Stimulated activated naive CD8-positive, alpha-beta T cell treated with anti-CD3 and anti-CD28 coated beads, Interleukin-15, amount 100 ng/mL, for 72 hours (primary cell): Measurements from ENCODE around the gene GPS2.

Source experiments
- ATAC-seq: fragments of 150-1000 bp; cut with Tn5 transposase; 2 replicates; pipeline ENCODE4 v1.10.0; 2021; ENCODE audit warnings: mild to moderate bottlenecking, moderate library complexity
- DNase-seq, 2 donors: peaks; one replicate each; pipeline ENCODE4 v3.0.0; 2021 to 2022
- H3K27ac Mint-ChIP-seq, 2 donors: one replicate each; pipeline ENCODE4 v1.8.0; 2022; ENCODE audit warnings: mild to moderate bottlenecking in 2 of 2, mixed read lengths in 2 of 2, moderate library complexity in 2 of 2
- H3K27me3 Mint-ChIP-seq: one replicate; pipeline ENCODE4 v1.8.0; 2022; ENCODE audit warnings: mixed read lengths
- H3K4me1 Mint-ChIP-seq: one replicate; pipeline ENCODE4 v1.8.0; 2022; ENCODE audit warnings: mild to moderate bottlenecking, mixed read lengths
- H3K4me3 Mint-ChIP-seq, 2 donors: one replicate each; pipeline ENCODE4 v1.8.0; 2022; ENCODE audit warnings: mild to moderate bottlenecking in 2 of 2, mixed read lengths in 2 of 2, moderate library complexity in 1 of 2
- H3K9me3 Mint-ChIP-seq, 2 donors: one replicate each; pipeline ENCODE4 v1.8.0; 2022; ENCODE audit warnings: mixed read lengths in 2 of 2

Gene GPS2

GRCh38 chr17:7280519-7281073 is 34.6 kb downstream of the GPS2 start:
- Mint-ChIP-seq H3K27ac (peak overlapping the region; percentile 20 to 72), H3K4me3 (peak overlapping the region; percentile 87 to 95), H3K4me1 (peaks cover 39% of the 10 kb centered on the region), H3K27me3 (peaks cover 45% of the 10 kb centered on the region), H3K9me3 (no peaks in the 10 kb centered on the region)
- DNase-seq (peak; percentile 68 to 89), ATAC-seq (peak; percentile 87)

GRCh38 chr17:7279448-7279847 is 35.7 kb downstream of the GPS2 start:
- no peak overlapping the region for H3K4me3 Mint-ChIP-seq
- ATAC-seq (no peak), DNase-seq (no peak)
- no peak overlapping the region for H3K27ac Mint-ChIP-seq
- peaks cover 39% of the 10 kb centered on the region for H3K4me1 Mint-ChIP-seq
- peaks cover 43% of the 10 kb centered on the region for H3K27me3 Mint-ChIP-seq
- H3K9me3 Mint-ChIP-seq: no peaks in the 10 kb centered on the region

DNA sequence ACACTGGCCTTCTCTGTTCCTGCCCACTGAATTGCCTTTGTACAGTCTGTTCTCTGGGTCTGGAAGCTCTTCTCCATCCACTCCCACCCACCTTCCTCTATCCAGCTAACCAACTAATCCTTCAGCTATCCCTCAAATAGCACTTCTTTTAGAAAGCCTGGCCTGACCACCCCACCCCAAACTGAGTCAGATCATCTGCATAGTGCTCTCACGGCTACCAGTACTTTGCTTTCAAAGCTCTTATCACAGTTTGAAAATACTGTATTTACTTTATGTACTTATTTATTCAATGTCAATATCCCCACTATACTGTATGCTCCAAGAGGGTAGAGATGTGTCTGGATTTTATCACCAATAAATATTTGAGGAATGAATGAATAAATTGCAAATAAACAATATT is 48.4 kb downstream of the GPS2 start:
- no peak overlapping the region for H3K4me3 Mint-ChIP-seq
- no peaks in the 10 kb centered on the region for H3K9me3 Mint-ChIP-seq
- peaks cover 26% of the 10 kb centered on the region for H3K27me3 Mint-ChIP-seq
- ATAC-seq (no peak), DNase-seq (no peak)
- H3K4me1 Mint-ChIP-seq: peaks cover 25% of the 10 kb centered on the region
- H3K27ac Mint-ChIP-seq: no peak overlapping the region

DNA sequence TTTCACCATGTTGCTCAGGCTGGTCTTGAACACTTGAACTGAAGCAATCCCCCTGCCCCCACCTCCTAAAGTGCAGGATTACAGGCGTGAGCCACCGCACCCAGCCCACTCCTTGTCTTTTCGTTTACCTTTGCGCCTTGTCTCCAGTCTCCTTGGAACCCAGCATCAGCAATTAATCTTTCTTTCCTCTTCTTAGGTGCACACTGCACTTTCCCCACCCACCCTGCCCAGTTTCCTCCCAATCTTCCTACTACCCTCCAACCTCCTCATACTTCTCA is 51.4 kb downstream of the GPS2 start:
- H3K4me1 Mint-ChIP-seq: peaks cover 50% of the 10 kb centered on the region
- H3K4me3 Mint-ChIP-seq: peak overlapping the region; percentile 70 to 84
- no peak for ATAC-seq

GRCh38 chr17:7262935-7263800 is 52.0 kb downstream of the GPS2 start:
- Mint-ChIP-seq H3K4me3 (peak overlapping the region; percentile 70 to 84), H3K27me3 (peaks cover 28% of the 10 kb centered on the region), H3K27ac (peak overlapping the region; percentile 4 to 54), H3K4me1 (peaks cover 54% of the 10 kb centered on the region), H3K9me3 (no peaks in the 10 kb centered on the region)
- ATAC-seq (no peak), DNase-seq (no peak)

More for the DNA sequence above, 51.4 kb downstream of the GPS2 start:
- no peak overlapping the region for H3K27ac Mint-ChIP-seq
- H3K9me3 Mint-ChIP-seq: no peaks in the 10 kb centered on the region
- DNase-seq: no peak
- H3K27me3 Mint-ChIP-seq: peaks cover 28% of the 10 kb centered on the region
